ENCODE data around the gene TUBA4A. TPM values are rescaled to one million over a fixed set of nuclear protein-coding genes. Genes with fewer than 3 reads are reported as not detected.
A peak's percentile ranks its signal among the peaks of the same experiment; 100 is the strongest.

Gene TUBA4A
- total RNA-seq, 1 donor from 2014 or later, result 0.63 TPM

DNA sequence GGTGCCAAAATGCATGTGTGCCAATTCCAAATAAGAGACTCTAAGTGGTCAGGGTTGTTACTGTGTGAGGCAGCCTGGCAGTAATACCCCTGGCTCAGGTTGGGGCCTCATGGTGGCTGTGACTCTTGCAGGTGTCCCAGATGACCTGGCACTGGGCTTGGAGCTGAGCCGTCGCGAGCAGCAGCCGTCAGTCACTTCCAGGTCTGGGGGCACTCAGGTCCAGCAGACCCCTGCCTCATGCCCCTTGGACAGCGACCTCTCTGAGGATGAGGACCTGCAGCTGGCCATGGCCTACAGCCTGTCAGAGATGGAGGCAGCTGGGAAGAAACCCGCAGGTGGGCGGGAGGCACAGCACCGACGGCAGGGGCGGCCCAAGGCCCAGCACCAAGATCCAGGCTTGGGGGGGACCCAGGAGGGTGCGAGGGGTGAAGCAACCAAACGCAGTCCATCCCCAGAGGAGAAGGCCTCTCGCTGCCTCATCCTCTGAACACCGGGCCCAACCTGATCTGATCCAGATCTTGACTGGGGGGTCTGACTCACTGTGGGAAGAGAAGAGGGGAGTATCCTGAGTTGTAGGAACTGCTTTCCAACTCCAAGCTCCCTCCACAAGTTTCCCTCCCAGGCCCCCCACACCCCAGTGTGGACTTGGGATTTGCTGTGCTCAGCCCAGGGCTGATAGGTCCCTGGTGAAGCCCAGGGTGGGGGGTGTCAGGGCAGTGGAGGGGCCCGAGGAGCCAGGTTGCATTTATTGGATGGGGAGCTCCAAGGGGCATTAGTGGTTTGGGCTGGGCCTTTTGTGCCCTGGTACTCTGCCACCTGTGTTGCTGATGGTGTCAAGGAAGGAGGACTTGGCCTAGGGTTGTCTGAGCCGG, 31.0 kb upstream of the TUBA4A start:
- peaks cover 13% of the 10 kb centered on the region for H3K4me1 Mint-ChIP-seq
- no peak for TF ChIP-seq CTCF (IDR thresholded peaks at IDR 0.05; ENCODE audit: unreplicated experiment)
- H3K27ac Mint-ChIP-seq, result no peak overlapping the region
- no peak overlapping the region for H3K4me3 Mint-ChIP-seq
- no peak for DNase-seq (ENCODE audit: low spot score in 2 of 2, unreplicated experiment in 2 of 2)
- H3K36me3 Mint-ChIP-seq, result peaks cover 10% of the 10 kb centered on the region
- H3K27me3 Mint-ChIP-seq (ENCODE audit: low read depth), result no peaks in the 10 kb centered on the region
- no peaks in the 10 kb centered on the region for H3K9me3 Mint-ChIP-seq

GRCh38 chr2:219282943-219283581, 29.3 kb upstream of the TUBA4A start:
- Mint-ChIP-seq H3K9me3 (no peaks in the 10 kb centered on the region), H3K4me3 (no peak overlapping the region), H3K36me3 (peaks cover 10% of the 10 kb centered on the region), H3K4me1 (peaks cover 25% of the 10 kb centered on the region), H3K27me3 (ENCODE audit: low read depth) (no peaks in the 10 kb centered on the region), H3K27ac (no peak overlapping the region)
- no peak for DNase-seq (ENCODE audit: low spot score in 2 of 2, unreplicated experiment in 2 of 2)
- TF ChIP-seq CTCF (IDR thresholded peaks at IDR 0.05; ENCODE audit: unreplicated experiment), result no peak

DNA sequence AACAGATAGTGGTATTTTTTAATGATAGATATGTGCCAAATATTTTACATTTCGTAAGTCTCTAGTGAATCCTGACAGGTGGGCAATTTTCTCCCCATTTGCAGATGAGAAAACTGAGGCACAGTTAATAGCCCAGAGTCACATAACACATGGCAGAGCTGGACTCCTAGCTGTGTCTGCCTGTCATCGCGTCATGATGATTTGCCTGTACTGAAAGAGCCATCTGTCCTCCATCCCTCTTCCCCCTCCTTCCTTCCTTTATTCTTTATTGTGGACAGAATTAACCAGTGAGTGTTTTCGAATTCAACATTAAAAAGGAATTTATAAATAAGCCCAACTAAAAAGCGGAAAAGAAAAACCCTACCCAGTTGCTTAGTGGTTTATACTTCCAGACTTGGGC, 28.7 kb upstream of the TUBA4A start:
- H3K36me3 Mint-ChIP-seq, result peaks cover 10% of the 10 kb centered on the region
- no peaks in the 10 kb centered on the region for H3K9me3 Mint-ChIP-seq
- peaks cover 32% of the 10 kb centered on the region for H3K4me1 Mint-ChIP-seq
- no peak for DNase-seq (ENCODE audit: low spot score in 2 of 2, unreplicated experiment in 2 of 2)
- no peak overlapping the region for H3K27ac Mint-ChIP-seq
- TF ChIP-seq CTCF (IDR thresholded peaks at IDR 0.05; ENCODE audit: unreplicated experiment), result no peak
- no peak overlapping the region for H3K4me3 Mint-ChIP-seq
- H3K27me3 Mint-ChIP-seq (ENCODE audit: low read depth), result no peaks in the 10 kb centered on the region

DNA sequence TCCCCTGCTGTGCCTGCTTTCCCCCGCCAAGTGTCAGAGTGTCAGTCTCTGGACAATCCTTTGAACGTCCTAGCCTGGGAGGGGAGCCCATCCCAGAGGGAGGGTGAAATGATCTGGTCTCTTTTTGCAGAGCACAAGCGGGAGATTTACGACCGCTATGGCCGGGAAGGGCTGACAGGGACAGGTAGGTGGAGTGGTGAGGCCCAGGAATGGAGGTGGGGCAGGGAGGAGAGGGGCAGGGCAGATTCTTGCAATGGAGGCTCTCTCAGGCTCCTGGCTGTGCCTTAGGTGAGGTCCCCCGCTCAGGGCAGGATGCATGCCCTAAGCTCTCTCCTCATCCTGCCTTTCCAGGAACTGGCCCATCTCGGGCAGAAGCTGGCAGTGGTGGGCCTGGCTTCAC, 27.9 kb upstream of the TUBA4A start:
- peaks cover 32% of the 10 kb centered on the region for H3K4me1 Mint-ChIP-seq
- no peaks in the 10 kb centered on the region for H3K27me3 Mint-ChIP-seq (ENCODE audit: low read depth)
- H3K27ac Mint-ChIP-seq, result no peak overlapping the region
- no peak for TF ChIP-seq CTCF (IDR thresholded peaks at IDR 0.05; ENCODE audit: unreplicated experiment)
- H3K4me3 Mint-ChIP-seq, result no peak overlapping the region
- peaks cover 10% of the 10 kb centered on the region for H3K36me3 Mint-ChIP-seq
- no peaks in the 10 kb centered on the region for H3K9me3 Mint-ChIP-seq
- DNase-seq (ENCODE audit: low spot score in 2 of 2, unreplicated experiment in 2 of 2), result no peak

DNA sequence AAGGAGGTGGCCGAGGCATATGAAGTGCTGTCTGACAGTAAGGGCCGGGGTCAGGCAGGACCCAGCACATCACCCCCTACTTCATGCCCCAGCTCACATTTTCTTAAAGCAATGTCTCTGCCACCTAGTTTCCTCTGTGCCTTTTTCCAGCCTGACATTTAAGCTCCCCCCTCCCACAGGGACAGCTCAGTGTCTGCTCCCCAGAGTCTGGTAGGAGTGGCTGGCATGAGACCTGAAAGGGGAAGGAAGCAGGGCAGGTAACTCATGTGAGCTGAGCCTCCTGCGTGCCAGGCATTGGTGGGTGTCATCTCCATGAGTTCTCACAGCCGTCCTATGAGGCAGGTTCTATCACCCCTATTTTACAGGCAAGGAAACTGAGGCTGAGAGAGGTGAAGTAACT, 26.9 kb upstream of the TUBA4A start:
- peaks cover 27% of the 10 kb centered on the region for H3K4me1 Mint-ChIP-seq
- DNase-seq (ENCODE audit: low spot score in 2 of 2, unreplicated experiment in 2 of 2), result no peak
- H3K4me3 Mint-ChIP-seq, result peak overlapping the region; percentile 85
- no peak overlapping the region for H3K27ac Mint-ChIP-seq
- H3K36me3 Mint-ChIP-seq, result peaks cover 10% of the 10 kb centered on the region
- no peaks in the 10 kb centered on the region for H3K9me3 Mint-ChIP-seq
- TF ChIP-seq CTCF (IDR thresholded peaks at IDR 0.05; ENCODE audit: unreplicated experiment), result no peak
- H3K27me3 Mint-ChIP-seq (ENCODE audit: low read depth), result no peaks in the 10 kb centered on the region
